HEK293 (cell line): Measurements from ENCODE around the gene SBF2.

Experiments
- CTCF ChIA-PET: fragments of 350-600 bp; formaldehyde crosslinking; extraction: SDS; loops from one replicate; lab custom pipeline; 2021; ENCODE audit warnings: antibody characterized with exemption; lab: Yijun Ruan, JAX
- POLR2A ChIA-PET: fragments of 300-600 bp; formaldehyde crosslinking; extraction: SDS; loops from one replicate; lab custom pipeline; 2020; ENCODE audit warnings: antibody characterized with exemption, inconsistent platforms; lab: Yijun Ruan, JAX
- H3K27ac ChIP-seq: fragments of 200-500 bp; sonication (Bioruptor generic); 2 replicates; pipeline ENCODE4 v1.5.1; 2014; ENCODE audit warnings: low read depth, low read length, control low read depth, inconsistent platforms; ENCODE audit errors: extremely low read depth
- H3K36me3 ChIP-seq, 2 experiments: fragments of 200-500 bp in 1 of 2; sonication (Bioruptor generic) in 1 of 2; 1 replicate in 1 of 2; 2 replicates in 1 of 2; pipeline ENCODE4 v1.5.1; 2014 to 2017; ENCODE audit warnings: inconsistent platforms in 2 of 2, low read length in 2 of 2; ENCODE audit not compliant: control insufficient read depth in 2 of 2, insufficient read depth in 1 of 2
- H3K4me1 ChIP-seq: fragments of 200-500 bp; sonication (Bioruptor generic); 2 replicates; pipeline ENCODE4 v1.5.1; 2014; ENCODE audit warnings: mild to moderate bottlenecking, low read length, inconsistent platforms; ENCODE audit not compliant: control insufficient read depth, insufficient read depth
- H3K4me3 ChIP-seq: 2 replicates; pipeline ENCODE4 v1.5.1; 2011; ENCODE audit warnings: low read depth, mild to moderate bottlenecking, control low read depth, low read length, moderate library complexity
- H3K9me3 ChIP-seq: fragments of 200-500 bp; sonication (Bioruptor generic); 2 replicates; pipeline ENCODE4 v1.5.1; 2014; ENCODE audit warnings: low read depth, low read length, inconsistent platforms; ENCODE audit not compliant: control insufficient read depth, insufficient read depth
- KLF16 ChIP-seq: fragments of 450-650 bp; formaldehyde crosslinking; IDR thresholded peaks from 2 replicates; pipeline ENCODE4 v1.5.1; 2017; ENCODE audit warnings: missing biosample characterization, missing genetic modification characterization
- SCRT2 ChIP-seq: fragments of 450-650 bp; formaldehyde crosslinking; IDR thresholded peaks from 2 replicates; pipeline ENCODE4 v1.5.1; 2016; ENCODE audit warnings: missing biosample characterization, missing genetic modification characterization
- SP2 ChIP-seq: fragments of 450-650 bp; formaldehyde crosslinking; IDR thresholded peaks from 2 replicates; pipeline ENCODE4 v1.5.1; 2016; ENCODE audit warnings: missing biosample characterization, missing genetic modification characterization
- SP7 ChIP-seq: fragments of 450-650 bp; formaldehyde crosslinking; IDR thresholded peaks from 2 replicates; pipeline ENCODE4 v1.5.1; 2016; ENCODE audit warnings: missing biosample characterization, missing genetic modification characterization
- ZBTB48 ChIP-seq: fragments of 450-650 bp; formaldehyde crosslinking; IDR thresholded peaks from 2 replicates; pipeline ENCODE4 v1.5.1; 2016; ENCODE audit warnings: missing biosample characterization, missing genetic modification characterization
- ZBTB7A ChIP-seq: fragments of 450-650 bp; formaldehyde crosslinking; IDR thresholded peaks from 2 replicates; pipeline ENCODE4 v1.5.1; 2016; ENCODE audit warnings: low read depth, missing biosample characterization, missing genetic modification characterization
- ZNF169 ChIP-seq: fragments of 450-650 bp; formaldehyde crosslinking; IDR thresholded peaks from 2 replicates; pipeline ENCODE4 v1.5.1; 2016; ENCODE audit warnings: missing biosample characterization, missing genetic modification characterization
- ZNF394 ChIP-seq: fragments of 450-650 bp; formaldehyde crosslinking; IDR thresholded peaks from 2 replicates; pipeline ENCODE4 v1.5.1; 2016; ENCODE audit warnings: missing biosample characterization, missing genetic modification characterization, mild to moderate bottlenecking, moderate library complexity, borderline replicate concordance
- ZNF514 ChIP-seq: fragments of 450-650 bp; formaldehyde crosslinking; IDR thresholded peaks from 2 replicates; pipeline ENCODE4 v1.5.1; 2016; ENCODE audit warnings: missing biosample characterization, missing genetic modification characterization
- ZNF544 ChIP-seq: fragments of 450-650 bp; formaldehyde crosslinking; IDR thresholded peaks from 2 replicates; pipeline ENCODE4 v1.5.0; 2017; ENCODE audit warnings: missing biosample characterization, missing genetic modification characterization
- ZNF558 ChIP-seq: fragments of 450-650 bp; formaldehyde crosslinking; IDR thresholded peaks from 2 replicates; pipeline ENCODE4 v1.5.1; 2016; ENCODE audit warnings: missing biosample characterization, missing genetic modification characterization
- ZNF596 ChIP-seq: fragments of 450-650 bp; IDR thresholded peaks from 2 replicates; pipeline ENCODE4 v1.5.0; 2018; ENCODE audit warnings: missing biosample characterization, mild to moderate bottlenecking, missing genetic modification characterization, moderate library complexity
- ZNF624 ChIP-seq: fragments of 450-650 bp; formaldehyde crosslinking; IDR thresholded peaks from 2 replicates; pipeline ENCODE4 v1.5.1; 2017; ENCODE audit warnings: missing biosample characterization, missing genetic modification characterization
- ZNF654 ChIP-seq: fragments of 450-650 bp; formaldehyde crosslinking; IDR thresholded peaks from 2 replicates; pipeline ENCODE4 v1.5.1; 2016; ENCODE audit warnings: low read depth, missing biosample characterization, missing genetic modification characterization
- ZNF701 ChIP-seq: fragments of 450-650 bp; formaldehyde crosslinking; IDR thresholded peaks from 2 replicates; pipeline ENCODE4 v1.5.1; 2016; ENCODE audit warnings: missing biosample characterization, missing genetic modification characterization
- ZNF837 ChIP-seq: fragments of 450-650 bp; formaldehyde crosslinking; IDR thresholded peaks from 2 replicates; pipeline ENCODE4 v1.5.1; 2016; ENCODE audit warnings: missing biosample characterization, missing genetic modification characterization
- TF ChIP-seq, protein P1 (sequence below): fragments of 450-650 bp; formaldehyde crosslinking; conservative IDR thresholded peaks from 2 replicates; pipeline ENCODE4 v1.5.1; 2016; ENCODE audit warnings: low read depth, missing biosample characterization, missing genetic modification characterization
- TF ChIP-seq, protein P2 (sequence below): fragments of 450-650 bp; formaldehyde crosslinking; IDR thresholded peaks from 2 replicates; pipeline ENCODE4 v1.5.1; 2016; ENCODE audit warnings: missing biosample characterization, missing genetic modification characterization
- TF ChIP-seq, protein P3 (sequence below): fragments of 450-650 bp; formaldehyde crosslinking; IDR thresholded peaks from 2 replicates; pipeline ENCODE4 v1.5.1; 2016; ENCODE audit warnings: missing biosample characterization, missing genetic modification characterization
- TF ChIP-seq, protein P4 (sequence below): fragments of 450-650 bp; formaldehyde crosslinking; IDR thresholded peaks from 2 replicates; pipeline ENCODE4 v1.5.1; 2016; ENCODE audit warnings: missing biosample characterization, missing genetic modification characterization
- TF ChIP-seq, protein P5 (sequence below): fragments of 450-650 bp; formaldehyde crosslinking; IDR thresholded peaks from 2 replicates; pipeline ENCODE4 v1.5.0; 2017; ENCODE audit warnings: missing biosample characterization, missing genetic modification characterization, borderline replicate concordance
- TF ChIP-seq, protein P6 (sequence below): fragments of 450-650 bp; formaldehyde crosslinking; IDR thresholded peaks from 2 replicates; pipeline ENCODE4 v1.5.1; 2016; ENCODE audit warnings: missing biosample characterization, missing genetic modification characterization

SBF2 gene

DNA sequence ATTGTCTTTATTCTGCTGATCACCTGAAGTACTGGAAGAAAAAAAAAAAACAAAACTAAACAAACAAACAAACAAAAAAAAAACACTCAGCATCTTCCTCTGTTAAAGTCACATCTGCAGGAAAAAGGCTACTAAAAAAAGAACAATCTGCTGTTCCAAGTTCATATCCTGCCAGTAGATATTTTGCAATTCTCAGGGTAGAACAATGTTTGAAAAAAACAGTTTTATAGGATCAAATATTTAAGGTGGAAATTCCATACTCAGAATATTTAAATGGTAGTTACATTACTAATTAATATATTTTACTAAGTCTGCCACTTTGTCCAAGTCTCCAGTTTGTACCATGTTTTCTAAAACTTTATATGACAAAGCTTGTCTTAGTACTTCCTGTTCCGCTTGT, 175.2 kb downstream of the SBF2 start (continued):
- TF ChIP-seq, protein P1, sequence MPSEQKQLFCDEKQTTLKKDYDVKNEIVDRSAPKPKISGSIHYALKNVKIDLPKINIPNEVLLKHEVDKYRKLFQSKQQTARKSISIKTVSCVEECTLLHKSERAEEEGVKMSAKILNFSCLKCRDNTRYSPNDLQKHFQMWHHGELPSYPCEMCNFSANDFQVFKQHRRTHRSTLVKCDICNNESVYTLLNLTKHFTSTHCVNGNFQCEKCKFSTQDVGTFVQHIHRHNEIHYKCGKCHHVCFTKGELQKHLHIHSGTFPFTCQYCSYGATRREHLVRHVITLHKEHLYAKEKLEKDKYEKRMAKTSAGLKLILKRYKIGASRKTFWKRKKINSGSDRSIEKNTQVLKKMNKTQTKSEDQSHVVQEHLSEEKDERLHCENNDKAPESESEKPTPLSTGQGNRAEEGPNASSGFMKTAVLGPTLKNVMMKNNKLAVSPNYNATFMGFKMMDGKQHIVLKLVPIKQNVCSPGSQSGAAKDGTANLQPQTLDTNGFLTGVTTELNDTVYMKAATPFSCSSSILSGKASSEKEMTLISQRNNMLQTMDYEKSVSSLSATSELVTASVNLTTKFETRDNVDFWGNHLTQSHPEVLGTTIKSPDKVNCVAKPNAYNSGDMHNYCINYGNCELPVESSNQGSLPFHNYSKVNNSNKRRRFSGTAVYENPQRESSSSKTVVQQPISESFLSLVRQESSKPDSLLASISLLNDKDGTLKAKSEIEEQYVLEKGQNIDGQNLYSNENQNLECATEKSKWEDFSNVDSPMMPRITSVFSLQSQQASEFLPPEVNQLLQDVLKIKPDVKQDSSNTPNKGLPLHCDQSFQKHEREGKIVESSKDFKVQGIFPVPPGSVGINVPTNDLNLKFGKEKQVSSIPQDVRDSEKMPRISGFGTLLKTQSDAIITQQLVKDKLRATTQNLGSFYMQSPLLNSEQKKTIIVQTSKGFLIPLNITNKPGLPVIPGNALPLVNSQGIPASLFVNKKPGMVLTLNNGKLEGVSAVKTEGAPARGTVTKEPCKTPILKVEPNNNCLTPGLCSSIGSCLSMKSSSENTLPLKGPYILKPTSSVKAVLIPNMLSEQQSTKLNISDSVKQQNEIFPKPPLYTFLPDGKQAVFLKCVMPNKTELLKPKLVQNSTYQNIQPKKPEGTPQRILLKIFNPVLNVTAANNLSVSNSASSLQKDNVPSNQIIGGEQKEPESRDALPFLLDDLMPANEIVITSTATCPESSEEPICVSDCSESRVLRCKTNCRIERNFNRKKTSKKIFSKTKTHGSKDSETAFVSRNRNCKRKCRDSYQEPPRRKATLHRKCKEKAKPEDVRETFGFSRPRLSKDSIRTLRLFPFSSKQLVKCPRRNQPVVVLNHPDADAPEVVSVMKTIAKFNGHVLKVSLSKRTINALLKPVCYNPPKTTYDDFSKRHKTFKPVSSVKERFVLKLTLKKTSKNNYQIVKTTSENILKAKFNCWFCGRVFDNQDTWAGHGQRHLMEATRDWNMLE (tag by site-specific recombination), result no peak
- TF ChIP-seq ZBTB7A (tag by site-specific recombination), result no peak
- no peak for TF ChIP-seq ZNF654 (tag by site-specific recombination)
- no peak for TF ChIP-seq KLF16 (tag by site-specific recombination)

DNA sequence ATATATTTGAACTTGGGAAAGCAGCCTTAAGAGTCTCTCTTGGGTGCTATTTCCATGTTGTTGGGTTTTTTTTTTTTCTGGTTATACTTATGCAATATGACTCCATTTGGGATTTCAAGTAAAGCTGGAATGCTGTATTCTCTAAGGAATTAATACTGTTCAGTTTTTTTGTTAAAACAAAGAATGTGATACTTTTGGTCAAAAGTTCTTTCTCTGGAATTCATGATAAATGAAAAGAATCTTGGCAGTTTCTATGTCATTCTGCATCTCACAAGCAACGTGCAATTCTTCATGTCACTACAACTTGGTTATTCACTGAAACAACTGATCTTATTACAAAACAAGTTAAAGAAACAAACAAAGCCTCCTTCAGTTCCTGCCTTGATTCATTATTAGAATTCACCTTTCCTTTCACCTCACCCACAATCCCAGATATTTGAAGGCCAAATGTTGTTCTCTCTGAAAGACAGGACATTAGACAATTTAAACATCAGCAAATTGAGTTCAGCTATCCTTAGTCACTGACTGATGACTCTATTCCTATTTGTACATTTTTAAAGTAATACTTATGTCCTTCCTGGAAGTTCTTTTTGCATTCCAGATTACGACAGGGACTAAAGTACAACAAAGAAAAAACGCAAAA, 176.2 kb downstream of the SBF2 start:
- Histone ChIP-seq H3K4me3 (no peak overlapping the region), H3K36me3 (no peaks in the 10 kb centered on the region), H3K9me3 (no peaks in the 10 kb centered on the region), H3K27ac (no peak overlapping the region), H3K4me1 (no peaks in the 10 kb centered on the region)
- ChIA-PET CTCF (no interaction called here), POLR2A (no interaction called here)
- no peak for TF ChIP-seq ZNF701
- no peak for TF ChIP-seq SCRT2 (tag by site-specific recombination)
- TF ChIP-seq, protein P2, sequence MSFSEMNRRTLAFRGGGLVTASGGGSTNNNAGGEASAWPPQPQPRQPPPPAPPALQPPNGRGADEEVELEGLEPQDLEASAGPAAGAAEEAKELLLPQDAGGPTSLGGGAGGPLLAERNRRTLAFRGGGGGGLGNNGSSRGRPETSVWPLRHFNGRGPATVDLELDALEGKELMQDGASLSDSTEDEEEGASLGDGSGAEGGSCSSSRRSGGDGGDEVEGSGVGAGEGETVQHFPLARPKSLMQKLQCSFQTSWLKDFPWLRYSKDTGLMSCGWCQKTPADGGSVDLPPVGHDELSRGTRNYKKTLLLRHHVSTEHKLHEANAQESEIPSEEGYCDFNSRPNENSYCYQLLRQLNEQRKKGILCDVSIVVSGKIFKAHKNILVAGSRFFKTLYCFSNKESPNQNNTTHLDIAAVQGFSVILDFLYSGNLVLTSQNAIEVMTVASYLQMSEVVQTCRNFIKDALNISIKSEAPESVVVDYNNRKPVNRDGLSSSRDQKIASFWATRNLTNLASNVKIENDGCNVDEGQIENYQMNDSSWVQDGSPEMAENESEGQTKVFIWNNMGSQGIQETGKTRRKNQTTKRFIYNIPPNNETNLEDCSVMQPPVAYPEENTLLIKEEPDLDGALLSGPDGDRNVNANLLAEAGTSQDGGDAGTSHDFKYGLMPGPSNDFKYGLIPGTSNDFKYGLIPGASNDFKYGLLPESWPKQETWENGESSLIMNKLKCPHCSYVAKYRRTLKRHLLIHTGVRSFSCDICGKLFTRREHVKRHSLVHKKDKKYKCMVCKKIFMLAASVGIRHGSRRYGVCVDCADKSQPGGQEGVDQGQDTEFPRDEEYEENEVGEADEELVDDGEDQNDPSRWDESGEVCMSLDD (tag by site-specific recombination), result no peak
- no peak for TF ChIP-seq SP7 (tag by site-specific recombination)
- TF ChIP-seq ZNF544, result no peak
- no peak for TF ChIP-seq ZNF394 (tag by site-specific recombination)
- TF ChIP-seq, protein P3, sequence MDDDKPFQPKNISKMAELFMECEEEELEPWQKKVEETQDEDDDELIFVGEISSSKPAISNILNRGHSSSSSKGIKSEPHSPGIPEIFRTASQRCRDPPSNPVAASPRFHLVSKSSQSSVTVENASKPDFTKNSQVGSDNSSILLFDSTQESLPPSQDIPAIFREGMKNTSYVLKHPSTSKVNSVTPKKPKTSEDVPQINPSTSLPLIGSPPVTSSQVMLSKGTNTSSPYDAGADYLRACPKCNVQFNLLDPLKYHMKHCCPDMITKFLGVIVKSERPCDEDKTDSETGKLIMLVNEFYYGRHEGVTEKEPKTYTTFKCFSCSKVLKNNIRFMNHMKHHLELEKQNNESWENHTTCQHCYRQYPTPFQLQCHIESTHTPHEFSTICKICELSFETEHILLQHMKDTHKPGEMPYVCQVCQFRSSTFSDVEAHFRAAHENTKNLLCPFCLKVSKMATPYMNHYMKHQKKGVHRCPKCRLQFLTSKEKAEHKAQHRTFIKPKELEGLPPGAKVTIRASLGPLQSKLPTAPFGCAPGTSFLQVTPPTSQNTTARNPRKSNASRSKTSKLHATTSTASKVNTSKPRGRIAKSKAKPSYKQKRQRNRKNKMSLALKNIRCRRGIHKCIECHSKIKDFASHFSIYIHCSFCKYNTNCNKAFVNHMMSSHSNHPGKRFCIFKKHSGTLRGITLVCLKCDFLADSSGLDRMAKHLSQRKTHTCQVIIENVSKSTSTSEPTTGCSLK (tag by site-specific recombination), result no peak
- TF ChIP-seq ZNF514 (tag by site-specific recombination), result no peak
- no peak for TF ChIP-seq ZNF837 (tag by site-specific recombination)
- no peak for TF ChIP-seq ZNF654 (tag by site-specific recombination)
- no peak for TF ChIP-seq ZNF169 (tag by site-specific recombination)
- TF ChIP-seq, protein P4, sequence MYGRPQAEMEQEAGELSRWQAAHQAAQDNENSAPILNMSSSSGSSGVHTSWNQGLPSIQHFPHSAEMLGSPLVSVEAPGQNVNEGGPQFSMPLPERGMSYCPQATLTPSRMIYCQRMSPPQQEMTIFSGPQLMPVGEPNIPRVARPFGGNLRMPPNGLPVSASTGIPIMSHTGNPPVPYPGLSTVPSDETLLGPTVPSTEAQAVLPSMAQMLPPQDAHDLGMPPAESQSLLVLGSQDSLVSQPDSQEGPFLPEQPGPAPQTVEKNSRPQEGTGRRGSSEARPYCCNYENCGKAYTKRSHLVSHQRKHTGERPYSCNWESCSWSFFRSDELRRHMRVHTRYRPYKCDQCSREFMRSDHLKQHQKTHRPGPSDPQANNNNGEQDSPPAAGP (tag by site-specific recombination), result no peak
- no peak for TF ChIP-seq ZNF596 (tag by site-specific recombination)
- TF ChIP-seq, protein P5, sequence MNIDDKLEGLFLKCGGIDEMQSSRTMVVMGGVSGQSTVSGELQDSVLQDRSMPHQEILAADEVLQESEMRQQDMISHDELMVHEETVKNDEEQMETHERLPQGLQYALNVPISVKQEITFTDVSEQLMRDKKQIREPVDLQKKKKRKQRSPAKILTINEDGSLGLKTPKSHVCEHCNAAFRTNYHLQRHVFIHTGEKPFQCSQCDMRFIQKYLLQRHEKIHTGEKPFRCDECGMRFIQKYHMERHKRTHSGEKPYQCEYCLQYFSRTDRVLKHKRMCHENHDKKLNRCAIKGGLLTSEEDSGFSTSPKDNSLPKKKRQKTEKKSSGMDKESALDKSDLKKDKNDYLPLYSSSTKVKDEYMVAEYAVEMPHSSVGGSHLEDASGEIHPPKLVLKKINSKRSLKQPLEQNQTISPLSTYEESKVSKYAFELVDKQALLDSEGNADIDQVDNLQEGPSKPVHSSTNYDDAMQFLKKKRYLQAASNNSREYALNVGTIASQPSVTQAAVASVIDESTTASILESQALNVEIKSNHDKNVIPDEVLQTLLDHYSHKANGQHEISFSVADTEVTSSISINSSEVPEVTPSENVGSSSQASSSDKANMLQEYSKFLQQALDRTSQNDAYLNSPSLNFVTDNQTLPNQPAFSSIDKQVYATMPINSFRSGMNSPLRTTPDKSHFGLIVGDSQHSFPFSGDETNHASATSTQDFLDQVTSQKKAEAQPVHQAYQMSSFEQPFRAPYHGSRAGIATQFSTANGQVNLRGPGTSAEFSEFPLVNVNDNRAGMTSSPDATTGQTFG (tag by site-specific recombination), result no peak
- no peak for TF ChIP-seq ZNF558 (tag by site-specific recombination)
- TF ChIP-seq SP2 (tag by site-specific recombination), result no peak
- TF ChIP-seq ZNF624, result no peak
- TF ChIP-seq, protein P6, sequence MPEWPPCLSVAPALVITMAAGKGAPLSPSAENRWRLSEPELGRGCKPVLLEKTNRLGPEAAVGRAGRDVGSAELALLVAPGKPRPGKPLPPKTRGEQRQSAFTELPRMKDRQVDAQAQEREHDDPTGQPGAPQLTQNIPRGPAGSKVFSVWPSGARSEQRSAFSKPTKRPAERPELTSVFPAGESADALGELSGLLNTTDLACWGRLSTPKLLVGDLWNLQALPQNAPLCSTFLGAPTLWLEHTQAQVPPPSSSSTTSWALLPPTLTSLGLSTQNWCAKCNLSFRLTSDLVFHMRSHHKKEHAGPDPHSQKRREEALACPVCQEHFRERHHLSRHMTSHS (tag by site-specific recombination), result no peak
- no peak for TF ChIP-seq ZBTB48
